ENCODE data around the gene SFT2D2.

DNA sequence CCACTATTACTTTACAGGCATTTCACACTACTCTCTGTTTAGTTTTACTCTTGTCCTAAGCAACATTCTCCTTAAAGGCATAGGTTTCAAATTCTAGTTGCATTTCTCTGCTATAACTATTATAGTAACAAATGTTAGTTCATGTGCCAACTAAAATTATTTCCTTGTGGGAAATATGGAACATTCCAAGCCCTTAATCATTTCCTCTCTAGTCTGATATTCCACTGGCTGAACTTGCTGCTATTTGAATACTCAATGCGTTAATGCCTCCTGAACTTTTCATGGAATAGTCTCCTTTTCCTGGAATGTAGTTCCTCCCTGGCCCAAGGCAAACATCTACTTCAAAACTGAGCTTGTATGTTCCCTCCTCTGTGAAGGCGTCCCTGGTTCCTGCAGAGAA is 35.6 kb downstream of the SFT2D2 start:
- TF ChIP-seq YY1 (IDR thresholded peaks at IDR 0.05; ENCODE audit: insufficient read depth, insufficient read length), result no peak
- TF ChIP-seq SUZ12 (IDR thresholded peaks at IDR 0.05; ENCODE audit: extremely low read depth, insufficient read depth, insufficient read length), result no peak
